Amygdala (tissue), 56 donors: Measurements from ENCODE around the gene ELAVL1.
"Not testable (repeated sequence)": the region's sequence is repeated elsewhere in the genome, so short reads cannot be mapped to it uniquely, and the experiment has no call there.

Experiments used
- DNase-seq, 56 donors: peaks; one replicate each; lab custom pipeline; 2025; lab: John Stamatoyannopoulos, UW

ELAVL1 gene

DNA sequence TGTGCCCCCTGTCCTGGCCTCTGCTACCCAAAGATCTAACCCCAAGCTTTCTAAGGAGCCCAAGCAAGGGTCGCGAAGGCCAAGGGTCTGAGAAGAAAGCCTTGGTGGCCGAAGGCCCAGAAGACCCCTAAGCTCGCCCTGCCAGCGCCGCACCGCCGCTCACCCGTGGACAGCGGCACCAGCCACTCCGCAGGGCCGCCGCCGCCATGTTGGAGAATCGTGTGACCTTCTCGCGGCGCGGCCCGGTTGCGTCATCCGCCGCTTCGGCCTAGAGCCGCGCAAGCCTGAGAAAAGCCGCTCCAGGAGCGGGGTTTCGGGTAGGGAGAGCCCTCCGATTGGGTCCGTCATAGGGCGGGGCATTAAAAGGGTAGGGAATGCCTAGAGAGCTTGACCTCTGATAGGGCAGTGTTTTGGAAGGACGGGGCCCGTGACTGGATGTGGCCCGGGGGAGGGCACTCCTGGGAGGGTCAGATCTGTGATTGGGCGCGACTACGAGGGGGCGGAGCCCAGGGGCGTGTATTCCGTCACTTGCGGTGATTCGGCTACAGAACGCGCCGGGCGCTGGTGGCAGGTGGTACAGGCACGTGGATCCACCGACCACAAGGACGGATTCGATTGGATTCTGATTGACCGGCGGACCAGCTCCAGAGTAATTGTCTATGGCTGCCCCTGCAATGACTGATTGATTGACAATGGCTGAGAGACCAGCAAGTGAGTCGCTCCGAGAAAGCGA is 61.8 kb downstream of the ELAVL1 start, which contains the start of gene TIMM44:
Gene TIMM44, minus strand, starts transcription at position 223 of the 733 bp plus-strand sequence. Its CDS starts 15 bp downstream, at position 208.
- peak; percentile 82 to 100 (median 99) for DNase-seq

GRCh38 chr19:7942981-7943443 is 62.4 kb downstream of the ELAVL1 start:
- DNase-seq = no peak

- no peak for DNase-seq
Measured at GRCh38 chr19:7941895-7942596, 63.4 kb downstream of the ELAVL1 start.

GRCh38 chr19:7940841-7941240 is 64.6 kb downstream of the ELAVL1 start:
- no peak for DNase-seq

DNA sequence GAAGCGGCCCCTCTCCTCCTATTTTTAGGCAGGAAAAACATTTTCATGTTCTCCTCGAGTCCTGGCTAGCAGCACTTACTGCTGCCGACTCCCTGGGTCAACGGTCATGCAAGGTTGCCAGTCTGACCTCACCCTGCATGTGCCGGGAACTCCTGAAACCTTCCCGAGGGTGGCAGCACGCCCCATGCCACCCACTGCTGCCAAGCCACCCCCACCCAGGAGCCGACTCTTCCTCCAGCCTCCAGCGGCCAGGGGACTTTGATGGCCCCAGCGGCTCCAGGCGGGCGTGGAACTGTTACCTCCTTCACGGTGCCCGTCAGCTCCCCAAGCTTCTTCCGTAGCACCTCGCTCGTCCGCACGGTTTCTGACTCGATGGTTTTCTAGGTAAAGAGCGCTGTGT is 70.7 kb downstream of the ELAVL1 start:
- no peak for DNase-seq

- no peak for DNase-seq
Measured at GRCh38 chr19:7933828-7934725, 71.4 kb downstream of the ELAVL1 start.

DNA sequence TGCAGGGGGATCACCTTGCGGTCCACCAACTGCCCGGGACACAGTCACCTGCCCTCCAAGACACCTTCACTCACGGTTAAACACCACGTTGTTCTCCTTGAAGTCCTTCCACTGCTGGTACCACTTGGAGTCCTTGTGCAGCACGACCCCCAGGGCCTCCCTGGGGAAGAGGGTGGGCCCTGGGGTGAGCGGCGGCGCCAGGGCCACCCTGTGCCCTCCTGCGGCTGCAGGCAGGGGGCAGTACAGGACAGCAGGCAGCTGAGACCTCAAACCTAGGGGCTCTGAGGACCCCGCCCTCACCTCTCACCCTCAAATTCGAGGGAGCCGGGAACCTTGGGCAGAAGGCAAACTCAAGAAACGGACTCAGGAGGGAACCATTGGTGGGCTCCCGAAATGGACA is 72.0 kb downstream of the ELAVL1 start:
- no peak for DNase-seq

DNA sequence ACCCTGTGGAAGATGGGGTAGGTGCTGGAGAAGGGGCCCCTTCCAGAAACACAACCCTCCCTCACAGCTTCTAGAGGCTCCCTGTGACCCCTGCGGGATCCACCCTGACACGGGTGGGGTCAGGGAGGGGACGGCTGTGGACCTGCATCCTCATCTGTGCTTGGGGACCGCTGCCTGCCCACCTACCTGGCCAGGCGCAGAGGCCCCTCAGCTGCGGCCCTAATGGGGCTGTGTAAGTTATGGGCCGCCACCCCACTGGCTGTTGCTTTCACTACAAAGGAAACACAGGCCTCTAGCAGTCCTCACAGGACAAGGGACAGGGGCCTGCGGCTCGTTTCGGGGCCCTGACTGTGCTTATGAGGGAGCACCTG is 72.5 kb downstream of the ELAVL1 start:
- no peak for DNase-seq

DNA sequence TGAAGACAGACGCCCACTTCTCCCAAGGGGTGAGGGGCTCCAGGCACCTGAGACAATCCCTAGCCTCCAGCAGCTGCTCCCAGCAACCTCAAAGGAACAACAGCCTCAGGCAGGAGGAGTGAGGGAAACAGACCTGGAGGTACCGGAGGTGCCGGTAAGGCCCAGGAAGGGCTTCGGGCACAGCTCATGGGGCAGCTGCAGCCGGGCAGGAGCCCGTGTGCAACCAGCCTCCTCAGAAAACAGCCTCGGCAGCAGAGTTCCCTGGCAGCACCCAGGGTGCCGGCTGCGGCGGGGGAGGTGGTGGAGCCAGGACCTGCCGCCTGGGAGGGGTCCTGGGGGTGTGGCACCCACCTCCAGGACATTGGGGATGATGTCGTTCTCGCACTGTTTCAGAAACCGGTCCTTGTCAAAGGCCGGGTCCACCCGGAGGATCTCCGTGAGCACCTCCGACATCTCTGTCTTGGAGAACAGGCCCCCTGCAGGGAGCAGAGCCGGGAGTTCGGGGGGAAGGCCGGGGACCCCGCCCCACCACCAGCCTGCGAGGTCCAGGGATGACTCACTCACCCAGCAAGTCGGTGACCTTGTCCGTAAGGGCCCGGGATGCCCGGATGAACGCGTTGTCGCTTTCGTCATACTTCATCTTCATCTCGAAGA is 73.0 kb downstream of the ELAVL1 start:
- no peak for DNase-seq

GRCh38 chr19:7931221-7932061 is 74.0 kb downstream of the ELAVL1 start:
- DNase-seq = peak in 6 of 56 donors; percentile 10 to 24 (median 16)

GRCh38 chr19:7930765-7931164 is 74.7 kb downstream of the ELAVL1 start:
- DNase-seq = peak in 1 of 56 donors; percentile 20

GRCh38 chr19:7930030-7930429 is 75.4 kb downstream of the ELAVL1 start:
- DNase-seq = not testable (repeated sequence)

DNA sequence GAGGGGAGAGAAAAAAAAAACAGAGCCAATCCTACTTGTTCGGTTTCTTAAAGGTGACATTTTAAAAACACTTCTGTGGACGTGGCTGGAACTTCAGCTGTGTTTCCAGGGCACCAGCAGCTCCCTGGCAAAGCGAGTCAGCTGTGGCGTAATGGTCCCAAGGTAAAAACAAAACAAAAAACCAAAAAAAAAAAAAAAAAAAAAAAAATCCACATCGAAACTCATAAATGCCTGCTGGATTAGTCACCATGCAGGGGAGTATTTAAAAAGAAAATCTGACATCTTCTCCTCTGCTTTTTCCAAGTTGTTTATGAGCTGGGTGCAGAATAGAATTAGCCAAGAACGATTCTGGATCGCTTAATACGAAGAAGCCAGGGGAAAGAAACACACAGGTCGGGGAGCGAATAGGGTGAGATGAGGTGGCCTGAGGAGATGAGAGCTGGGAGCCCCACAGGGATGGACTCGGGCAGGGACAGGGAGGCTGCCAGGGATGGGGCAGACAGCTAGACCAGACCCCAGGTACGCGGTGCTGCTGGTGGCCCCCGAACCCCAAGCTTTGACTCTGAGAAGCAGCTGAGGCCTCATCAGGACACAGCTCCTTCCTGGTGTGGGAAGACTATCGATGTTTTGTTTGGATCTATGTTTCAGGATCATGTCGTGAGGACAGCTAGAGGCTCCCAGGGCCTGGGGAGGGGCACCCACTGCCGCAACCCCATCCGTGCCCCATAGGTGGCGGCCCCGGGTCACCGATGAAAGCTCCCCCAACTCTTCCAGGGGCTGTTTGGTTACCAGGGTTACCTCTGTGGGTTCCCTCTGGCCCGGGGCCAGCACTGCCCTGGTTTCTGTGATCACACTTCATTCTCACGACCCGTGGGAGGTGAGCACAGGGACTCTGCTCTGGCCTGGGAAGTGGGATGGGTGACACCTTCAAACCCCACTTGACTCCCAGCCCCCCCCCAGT is 76.4 kb downstream of the ELAVL1 start:
- DNase-seq = peak in 4 of 56 donors; percentile 7 to 33 (median 16)

- no peak for DNase-seq
Measured at GRCh38 chr19:7928334-7928706, 77.1 kb downstream of the ELAVL1 start.

- peak in 1 of 56 donors; percentile 12 for DNase-seq
Measured at GRCh38 chr19:7927605-7928333, 77.7 kb downstream of the ELAVL1 start.

- no peak for DNase-seq
Measured at GRCh38 chr19:7926727-7927604, 78.5 kb downstream of the ELAVL1 start.
